Myocyte (in vitro differentiated cells): ENCODE measurements around the gene AGBL1. TPM values are rescaled to one million over a fixed set of nuclear protein-coding genes. Genes with fewer than 3 reads are reported as not detected.
A peak's percentile ranks its signal among the peaks of the same experiment; 100 is the strongest.

Source experiments
- DNase-seq: peaks from one replicate; pipeline ENCODE4 v3.0.0-alpha.2; 2012; ENCODE audit warnings: low read depth
- polyA plus RNA-seq: library from polyadenylated mRNA; unstranded; fragments of >200 nt; gene quantifications from one replicate; pipeline ENCODE4 v1.2.1, GENCODE V29; 2012; ENCODE audit warnings: missing spikeins
- total RNA-seq: library from RNA; depleted of rRNA; stranded (reverse); fragments of >200 nt; gene quantifications from 2 replicates; pipeline ENCODE4 v1.2.3, GENCODE V29; 2014

The AGBL1 gene
- total RNA-seq = 0.21 and 3.3 TPM in 2 replicates
- 0.19 TPM for polyA plus RNA-seq

DNA sequence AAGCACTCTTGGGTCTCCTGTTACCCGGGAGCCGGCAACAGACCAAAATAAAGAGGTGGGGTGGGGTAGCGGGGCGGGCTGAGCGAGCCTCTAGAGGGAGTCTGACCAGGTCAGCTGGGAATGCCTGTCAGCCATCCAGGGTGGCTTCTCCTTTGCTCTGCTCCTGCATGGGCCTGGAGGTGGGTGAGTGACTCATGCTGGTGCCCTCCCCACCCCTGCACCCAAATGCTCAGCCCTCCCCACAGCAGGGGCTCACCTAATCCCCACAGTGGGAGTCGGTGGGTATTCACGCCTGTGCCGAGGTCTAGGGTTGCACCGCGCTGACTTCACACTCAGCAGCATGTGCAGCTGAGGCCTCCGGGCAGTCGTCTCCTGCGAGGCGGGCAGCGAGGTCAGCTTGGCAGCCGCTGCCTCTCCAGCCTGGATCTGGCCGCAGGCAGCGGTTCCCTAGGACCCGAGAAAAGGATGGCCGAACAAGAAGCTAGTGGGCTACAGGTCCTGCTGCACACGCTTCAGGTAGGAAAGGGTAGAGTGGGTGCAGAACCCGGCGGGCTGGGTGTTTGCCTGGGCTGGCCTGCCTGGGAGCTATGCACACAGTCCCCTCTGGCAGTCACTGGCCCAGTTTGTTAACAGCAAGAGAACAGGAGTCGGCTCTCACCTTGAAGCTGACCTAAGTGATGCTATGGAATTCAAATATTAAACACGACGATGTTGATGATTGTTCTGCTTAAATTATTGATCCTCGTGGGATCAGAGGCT is at the start of gene AGBL1:
Gene AGBL1, plus strand, starts transcription at position 364 of the 759 bp plus-strand sequence.
- peak; percentile 28 for DNase-seq

DNA sequence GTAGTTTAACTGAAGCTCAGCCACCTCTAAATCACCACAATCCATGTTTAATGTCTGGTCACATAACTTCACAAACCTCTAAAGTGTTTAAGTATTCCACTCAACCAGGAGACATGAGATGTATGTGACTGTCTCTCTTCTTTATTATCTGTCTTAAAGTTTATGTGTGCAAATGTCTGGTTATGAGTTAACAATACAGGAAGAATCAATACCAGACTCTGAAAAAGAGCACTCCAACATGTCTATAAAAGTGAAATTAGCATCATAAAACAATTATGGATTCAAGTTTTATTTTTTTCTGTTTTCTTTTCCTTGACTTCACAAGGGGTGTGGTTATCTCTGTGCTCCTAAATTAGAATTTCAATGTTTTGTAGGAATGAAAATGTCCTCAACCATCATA is 44.8 kb upstream of the AGBL1 start:
- DNase-seq = no peak

DNA sequence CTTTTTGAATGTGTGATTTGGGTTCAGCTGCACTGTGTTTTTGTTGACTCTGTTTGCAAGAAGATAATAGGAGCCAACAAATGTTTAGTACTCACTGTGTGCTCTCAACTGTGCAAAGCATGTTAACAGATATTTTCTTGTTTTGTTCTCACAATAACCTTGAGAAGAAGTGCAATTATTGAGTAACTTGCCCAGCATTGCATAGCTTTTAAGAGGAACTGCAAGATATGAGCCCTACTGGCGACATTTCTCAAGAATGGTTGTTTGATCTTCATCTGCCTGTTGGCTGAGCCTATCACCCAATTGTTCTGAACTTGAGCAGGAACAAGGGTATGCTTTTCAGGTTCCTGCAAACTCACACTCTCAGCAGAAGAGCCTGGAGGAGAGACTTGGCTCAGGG is 43.4 kb upstream of the AGBL1 start:
- no peak for DNase-seq

DNA sequence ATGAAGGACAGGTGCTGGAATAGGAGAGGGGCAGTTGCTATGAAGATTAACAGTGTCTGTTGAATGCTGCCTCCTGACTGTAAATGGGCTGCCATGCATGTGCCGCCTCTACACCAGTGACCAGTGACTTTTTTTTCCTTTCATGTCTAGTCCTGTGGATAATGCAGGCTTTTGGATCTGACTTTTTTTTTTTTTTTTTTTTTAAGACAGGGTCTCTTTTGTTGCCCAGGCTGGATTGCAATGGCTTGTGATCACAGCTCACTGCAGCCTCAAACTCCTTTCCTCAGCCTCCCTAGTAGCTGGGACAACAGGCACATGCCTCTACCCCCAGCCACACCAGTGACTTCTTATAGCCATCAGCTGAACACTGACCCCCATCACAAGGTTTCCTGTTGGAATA is 41.2 kb upstream of the AGBL1 start:
- no peak for DNase-seq

DNA sequence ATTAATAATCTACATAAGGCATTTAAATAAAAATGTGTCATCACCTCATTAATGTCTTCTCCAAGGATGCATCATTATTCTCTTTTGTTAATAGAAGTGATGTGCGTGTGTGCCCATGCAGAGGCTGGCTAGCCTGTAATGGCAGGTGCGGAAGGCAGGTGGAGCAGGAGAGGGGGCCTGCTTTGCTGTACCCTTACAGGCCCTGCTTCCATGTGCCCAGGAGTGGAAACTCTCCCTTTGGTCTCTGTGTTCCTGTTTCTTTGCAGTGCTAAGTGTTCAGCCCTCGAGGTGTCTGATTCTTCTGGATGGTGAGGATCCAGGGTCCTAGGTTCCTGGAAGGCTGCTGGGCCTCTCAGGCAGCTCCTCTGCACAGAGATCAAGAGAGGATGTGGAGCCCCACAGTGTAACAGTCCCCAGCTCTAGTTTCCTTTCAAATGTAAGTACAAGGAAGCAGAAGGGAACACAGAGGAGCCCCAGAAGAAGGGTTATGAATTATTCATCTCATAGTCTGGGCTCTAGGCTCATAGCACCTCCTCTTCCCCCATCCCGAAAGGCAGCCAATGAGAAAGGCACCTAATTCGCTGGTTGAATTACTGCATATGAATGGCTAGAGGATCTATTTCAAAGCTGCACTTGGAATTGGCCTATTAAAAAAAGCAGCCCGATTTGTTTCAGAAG is 39.2 kb upstream of the AGBL1 start:
- no peak for DNase-seq

DNA sequence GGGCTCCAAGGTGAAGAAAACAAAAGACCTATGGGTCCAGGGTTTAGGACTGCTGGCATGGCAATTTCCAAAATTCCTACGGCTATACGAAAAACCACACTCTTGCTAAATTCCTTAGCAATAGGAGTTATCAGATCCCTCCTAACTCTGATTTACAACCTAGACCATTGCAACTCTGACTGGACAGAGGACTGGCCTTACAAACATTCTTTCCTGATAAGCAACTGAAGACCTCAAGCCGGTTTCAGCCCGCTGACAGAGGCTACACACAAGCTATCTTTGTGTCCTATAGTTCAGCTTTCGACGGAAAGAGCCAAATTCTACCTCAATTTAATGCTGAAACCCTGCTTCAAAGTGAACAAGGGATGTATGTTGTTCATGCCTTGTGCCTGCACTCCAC is 38.3 kb upstream of the AGBL1 start:
- DNase-seq = no peak

DNA sequence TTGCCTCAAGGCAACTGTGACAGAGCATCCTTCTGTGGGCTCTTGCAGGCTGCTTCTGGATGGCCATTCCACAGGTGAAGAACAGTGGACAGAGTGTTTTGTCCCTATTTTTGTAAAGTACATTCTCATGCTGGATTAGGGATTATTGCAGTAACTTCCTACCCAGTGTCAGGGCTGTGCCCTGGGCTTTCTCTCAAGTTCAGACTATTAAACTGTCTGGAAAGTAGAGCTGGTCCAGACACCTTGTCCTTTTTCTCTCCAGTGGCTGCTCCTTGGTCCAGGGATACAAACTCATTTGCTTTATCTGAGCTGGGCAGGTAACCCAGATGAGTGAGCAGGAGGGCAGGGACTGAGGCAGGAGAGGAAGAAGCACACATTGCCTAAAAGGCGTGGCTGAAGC is 37.4 kb upstream of the AGBL1 start:
- DNase-seq = no peak

DNA sequence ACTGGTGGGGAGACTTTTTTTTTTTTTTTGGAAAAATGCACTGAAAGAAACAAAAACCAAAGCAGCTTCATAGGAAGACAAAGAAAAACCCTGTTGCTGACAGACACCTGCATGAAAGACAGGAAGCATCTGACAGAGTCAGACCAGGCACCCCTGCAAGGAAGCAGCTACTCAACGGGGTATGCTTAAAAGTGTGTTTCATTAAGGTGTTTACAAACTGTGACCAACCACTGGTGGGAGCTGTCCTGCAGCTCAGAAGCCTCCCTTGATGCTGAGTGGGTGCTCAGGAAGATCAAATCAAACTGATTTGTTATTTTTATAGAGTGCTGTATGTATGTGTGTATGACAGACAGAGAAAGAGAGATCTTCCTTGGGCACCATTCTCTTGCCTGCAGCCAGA is 34.7 kb upstream of the AGBL1 start:
- no peak for DNase-seq

DNA sequence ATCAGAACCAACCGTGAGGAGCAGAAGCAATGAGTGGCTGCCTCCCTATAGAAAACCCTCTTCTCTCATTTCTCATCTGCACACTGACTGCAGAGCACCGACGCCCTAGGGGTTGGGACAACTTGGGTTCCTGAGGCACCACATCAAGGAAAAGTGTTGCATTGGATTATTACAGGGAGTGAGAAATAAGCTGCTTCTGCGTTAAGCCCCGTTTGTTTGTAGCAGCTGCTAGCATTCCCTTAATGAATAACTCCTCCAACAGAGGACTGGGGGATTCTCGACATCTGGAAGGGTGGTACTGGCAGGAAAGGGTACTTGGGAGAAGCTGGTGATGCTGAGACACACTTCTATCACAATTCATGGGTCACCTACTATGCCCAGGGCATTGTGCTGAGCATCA is 25.3 kb upstream of the AGBL1 start:
- DNase-seq = no peak

DNA sequence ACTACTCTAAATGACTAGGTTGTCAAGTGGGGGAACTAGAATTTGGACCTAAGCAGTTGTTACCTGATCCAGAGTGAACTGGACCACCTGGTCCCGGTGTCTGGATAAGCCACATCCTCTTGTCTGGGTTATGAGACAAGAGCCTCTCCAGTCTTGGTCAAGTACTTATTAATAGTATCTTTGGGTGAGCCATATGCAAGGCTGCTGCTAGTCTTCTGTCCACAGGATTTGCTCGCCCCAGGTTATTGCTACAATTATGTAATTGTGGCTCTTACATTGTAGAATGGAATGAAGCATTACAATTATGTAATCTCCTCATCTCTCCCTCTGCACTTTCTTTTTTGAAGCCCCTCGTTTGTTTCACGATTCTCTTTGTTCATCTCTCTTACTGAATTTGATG is 24.0 kb upstream of the AGBL1 start:
- no peak for DNase-seq

DNA sequence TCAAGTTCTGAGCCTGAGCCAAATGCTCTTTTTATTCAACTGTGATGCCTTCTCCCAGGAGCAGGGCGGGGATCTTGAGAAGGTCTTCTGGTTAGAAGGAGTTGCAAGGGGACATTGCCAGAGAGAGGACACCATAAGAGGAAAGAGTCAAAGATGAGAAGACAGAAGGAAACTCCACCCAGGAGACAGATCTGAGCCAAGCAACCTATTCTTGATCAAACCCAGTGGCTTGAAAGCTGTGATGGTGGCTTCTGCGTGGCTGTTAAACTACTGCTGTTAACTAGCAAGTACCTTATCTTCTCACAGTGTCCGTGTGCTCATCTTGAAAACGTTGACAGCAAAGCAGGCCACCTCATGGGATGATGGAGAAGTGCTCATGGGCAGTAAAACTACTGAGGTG is 19.8 kb upstream of the AGBL1 start:
- DNase-seq = no peak

DNA sequence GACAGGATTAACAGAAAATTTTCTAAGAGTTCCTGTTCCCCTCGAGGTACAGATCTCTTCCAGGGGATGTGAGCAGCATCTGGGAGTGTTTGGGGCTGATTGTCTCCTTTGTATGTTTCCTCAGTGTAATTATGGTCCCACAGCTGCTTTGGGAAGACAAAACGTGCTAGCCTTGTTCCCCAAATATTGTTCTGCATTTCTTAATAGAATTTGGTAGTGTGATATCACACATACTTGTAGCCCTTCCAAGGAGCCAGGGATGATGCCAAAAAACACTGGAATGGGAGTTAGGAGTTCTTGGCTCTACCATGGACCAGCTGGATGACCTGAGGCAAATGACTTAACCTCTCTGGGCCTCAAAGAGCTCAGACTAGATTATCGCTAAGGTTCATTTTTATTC is 19.0 kb upstream of the AGBL1 start:
- DNase-seq = no peak

DNA sequence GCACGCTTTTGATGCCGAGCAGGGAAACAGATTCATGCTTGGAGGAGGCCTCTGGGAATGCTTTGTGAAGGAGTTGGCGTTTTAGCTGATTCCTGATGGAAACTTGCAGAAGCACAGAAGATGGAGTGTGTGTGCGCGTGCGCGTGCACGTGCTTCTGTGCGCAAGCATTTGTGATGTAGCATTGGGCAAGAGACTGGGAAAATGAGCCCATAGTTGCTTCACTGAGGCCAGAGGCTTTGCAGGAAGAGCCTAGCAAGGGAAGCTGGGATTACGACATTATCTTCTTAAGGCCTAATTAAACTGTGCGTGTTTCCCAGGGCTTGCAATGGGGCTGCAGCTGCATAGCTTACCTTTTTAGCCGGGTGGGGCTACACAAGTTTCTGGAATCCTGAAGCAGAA is 18.1 kb upstream of the AGBL1 start:
- no peak for DNase-seq

DNA sequence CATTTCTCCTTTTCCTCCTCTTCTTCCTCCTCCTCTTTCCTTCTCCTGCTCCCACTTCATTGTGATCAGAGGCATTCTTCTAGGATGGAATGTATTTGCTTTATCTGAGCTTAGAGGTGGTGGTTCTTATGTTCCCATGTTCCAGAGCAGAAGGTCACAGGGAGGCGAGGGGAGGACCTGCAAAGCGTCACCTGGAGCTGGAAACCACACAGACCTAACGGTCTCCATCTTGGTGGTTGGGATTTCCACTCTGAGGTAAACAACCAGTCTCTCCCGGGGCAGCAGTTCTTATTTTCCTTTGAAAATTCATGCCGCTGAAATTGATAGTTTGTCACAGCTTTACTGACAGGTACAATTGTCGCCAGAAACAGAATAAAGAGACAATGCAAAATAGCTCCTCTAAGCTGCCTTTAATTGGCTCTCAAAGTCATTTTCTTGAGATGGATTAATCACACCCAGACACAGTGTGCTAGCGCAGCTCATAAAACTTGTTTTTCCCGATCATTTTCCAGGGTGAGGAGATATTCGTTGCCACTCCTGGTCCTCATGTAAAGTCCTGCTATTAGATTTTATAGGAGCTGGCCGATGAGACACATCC is 16.9 kb upstream of the AGBL1 start:
- no peak for DNase-seq

DNA sequence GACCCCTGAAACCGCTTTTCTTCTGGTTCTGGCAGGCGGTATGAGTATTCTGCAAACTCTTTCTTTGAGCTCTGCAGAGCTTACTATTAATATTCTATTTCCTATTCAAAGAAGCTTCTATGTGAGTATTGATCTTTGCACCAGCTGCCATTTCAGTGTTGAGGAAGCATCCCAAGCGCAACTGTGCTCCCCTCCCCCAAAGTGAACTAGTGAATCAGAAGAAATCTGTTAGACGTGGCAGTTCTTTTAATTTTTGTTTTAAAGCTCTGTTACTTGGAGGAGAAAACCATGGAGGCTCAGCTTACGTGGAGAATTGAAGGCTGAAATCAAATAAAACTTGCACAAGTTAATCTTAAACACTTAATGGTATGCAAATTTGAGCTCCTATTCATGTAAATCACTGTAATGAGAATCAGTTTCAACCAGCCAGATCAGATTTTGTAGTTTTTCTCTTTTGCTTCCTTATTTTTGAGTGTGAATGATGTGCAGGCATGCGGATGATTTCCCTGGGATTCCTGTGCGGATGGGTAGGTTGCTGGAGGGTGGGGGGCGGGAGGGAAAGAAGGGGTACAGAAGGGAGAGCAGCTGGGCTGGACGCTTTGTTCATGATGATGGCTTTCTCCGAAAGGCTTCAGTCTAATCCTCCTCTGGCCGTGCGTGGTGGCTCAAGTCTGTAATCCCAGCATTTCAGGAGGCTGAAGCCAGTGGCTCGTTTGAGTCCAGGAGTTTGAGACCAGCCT is 16.1 kb upstream of the AGBL1 start:
- no peak for DNase-seq

DNA sequence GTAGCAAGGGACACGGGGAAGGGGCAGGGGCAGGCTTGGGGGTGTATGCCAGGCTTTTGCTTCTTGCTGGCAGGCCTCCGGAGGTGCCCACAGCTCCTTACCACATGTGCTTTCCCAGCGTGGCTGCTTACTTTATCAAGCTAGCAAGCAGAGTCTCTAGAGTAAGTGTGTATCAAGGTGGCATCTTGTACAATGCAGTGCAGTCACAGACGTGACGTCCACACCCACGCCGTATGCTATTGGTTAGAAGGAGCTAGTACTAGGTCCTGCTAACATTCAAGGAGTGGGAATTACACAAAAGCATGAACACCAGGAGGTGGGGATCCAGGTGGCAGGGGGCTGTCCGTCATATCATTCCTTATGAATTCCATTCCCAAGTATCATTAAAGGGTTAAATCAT is 15.3 kb upstream of the AGBL1 start:
- no peak for DNase-seq

DNA sequence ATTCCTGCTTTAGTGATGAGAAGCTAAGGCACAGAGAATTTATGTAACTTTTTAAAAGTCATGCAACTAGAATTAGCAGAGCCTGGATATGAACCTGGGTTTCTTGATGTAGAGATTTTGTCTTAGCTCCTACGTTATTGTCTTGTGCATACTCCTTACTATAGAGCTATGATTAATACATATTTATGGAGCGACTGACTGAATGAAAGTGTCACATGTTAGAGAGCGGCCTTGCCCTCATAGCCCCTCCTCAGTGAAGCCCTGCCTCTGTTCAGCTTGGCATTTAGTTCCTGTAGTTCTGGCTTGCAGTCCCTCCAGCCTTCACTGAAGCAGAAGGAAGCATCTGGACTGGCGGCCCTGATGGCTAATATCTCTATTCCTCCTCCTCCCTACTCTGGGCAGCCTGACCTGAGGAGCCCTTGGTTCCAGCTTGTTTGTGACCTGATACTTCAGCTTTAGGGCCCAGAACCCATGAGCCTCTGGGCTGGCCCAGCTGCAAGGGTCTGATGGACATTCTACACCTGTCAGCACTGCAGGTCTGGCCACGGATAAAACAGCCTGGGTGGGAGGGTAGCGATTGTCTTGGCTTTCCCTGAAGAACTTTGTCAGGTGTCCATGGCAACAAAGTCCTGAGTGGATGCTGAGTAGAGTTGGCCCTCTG is 13.4 kb upstream of the AGBL1 start:
- DNase-seq = no peak

DNA sequence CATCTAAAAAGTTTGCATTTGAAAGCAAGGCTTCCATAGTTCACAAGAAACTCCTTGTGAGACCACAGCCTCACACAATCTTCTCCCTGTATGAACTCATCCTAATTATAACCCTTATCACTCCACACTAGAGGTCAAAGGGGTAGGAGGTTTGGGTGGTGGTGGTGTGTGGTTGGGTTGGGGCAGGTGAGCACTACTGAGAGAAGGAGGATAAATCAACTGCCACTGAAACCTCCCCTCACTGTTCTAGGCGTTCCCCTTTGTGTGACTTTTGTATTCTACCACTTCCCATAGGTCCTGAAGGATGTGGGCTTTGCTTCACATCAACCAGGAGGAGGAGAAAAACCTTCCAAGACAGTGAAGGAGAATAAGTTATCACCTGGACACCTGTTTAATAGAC is 6.4 kb upstream of the AGBL1 start:
- no peak for DNase-seq

DNA sequence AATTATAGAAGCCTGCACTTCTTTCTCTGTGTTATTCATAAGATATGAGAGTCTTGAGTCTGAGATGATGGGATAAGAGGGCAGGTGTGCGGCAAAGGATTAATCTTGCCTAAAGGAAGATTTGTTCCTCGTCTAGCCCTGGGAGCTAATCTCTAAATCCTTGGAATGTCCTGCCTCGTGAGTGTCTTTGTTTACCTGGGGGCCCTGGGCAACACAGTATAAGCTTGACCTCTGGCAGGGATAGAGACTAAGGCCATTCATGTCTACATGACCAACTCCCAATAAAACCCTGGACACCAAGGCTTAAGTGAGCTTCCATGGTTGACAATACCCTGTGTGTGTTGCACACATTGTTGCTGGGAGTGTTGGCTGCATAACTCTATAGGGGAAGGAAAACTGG is 3.2 kb upstream of the AGBL1 start:
- DNase-seq = no peak

DNA sequence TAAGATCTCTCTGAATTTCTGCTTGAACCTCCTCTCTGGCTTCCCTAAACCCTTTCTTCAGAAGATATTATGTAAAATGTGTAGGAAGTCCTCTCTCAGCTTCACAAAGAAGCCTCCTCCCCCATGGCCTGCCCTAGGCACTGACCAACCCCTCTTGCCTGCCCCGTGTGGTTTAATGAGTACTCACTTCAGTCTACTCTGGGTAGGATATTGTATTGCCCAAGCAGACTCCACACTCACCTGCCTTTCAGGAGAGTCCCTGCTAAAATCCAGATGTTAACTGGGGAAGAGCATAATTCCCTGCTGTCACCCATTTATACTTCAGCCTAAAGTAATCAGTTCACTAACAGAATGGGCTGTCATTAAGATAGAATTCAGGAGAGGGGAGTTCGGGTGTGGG is 2.6 kb upstream of the AGBL1 start:
- peak; percentile 4 for DNase-seq

DNA sequence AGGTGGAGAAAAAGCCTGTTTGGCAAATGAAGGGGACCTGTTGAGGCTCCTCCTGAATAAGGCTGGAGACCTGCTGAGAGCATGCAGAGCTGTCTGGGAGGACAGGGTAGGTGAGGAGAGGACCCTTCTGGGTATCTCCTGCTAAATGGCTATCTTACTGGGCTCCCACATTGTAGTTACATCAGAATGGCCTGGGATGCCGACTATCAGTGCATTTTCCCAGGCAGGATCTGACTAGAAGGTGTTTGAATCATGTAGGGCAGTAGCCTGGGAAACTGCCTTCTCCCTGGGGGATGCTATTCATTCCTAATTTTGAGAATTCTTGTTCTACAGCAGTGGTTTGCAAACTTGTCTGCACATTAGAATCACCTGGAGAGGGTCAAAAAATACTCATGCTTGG is 631 bp downstream of the AGBL1 start:
- no peak for DNase-seq
